GM12801 (cell line): Measurements from ENCODE around the gene CHD6.

Experiments
- TF ChIP-seq, protein P1 (sequence below): IDR thresholded peaks from one replicate; pipeline ENCODE4 v1.5.1; 2011; ENCODE audit warnings: control low read depth; ENCODE audit not compliant: insufficient read length; ENCODE audit errors: extremely low read depth

CHD6 gene

DNA sequence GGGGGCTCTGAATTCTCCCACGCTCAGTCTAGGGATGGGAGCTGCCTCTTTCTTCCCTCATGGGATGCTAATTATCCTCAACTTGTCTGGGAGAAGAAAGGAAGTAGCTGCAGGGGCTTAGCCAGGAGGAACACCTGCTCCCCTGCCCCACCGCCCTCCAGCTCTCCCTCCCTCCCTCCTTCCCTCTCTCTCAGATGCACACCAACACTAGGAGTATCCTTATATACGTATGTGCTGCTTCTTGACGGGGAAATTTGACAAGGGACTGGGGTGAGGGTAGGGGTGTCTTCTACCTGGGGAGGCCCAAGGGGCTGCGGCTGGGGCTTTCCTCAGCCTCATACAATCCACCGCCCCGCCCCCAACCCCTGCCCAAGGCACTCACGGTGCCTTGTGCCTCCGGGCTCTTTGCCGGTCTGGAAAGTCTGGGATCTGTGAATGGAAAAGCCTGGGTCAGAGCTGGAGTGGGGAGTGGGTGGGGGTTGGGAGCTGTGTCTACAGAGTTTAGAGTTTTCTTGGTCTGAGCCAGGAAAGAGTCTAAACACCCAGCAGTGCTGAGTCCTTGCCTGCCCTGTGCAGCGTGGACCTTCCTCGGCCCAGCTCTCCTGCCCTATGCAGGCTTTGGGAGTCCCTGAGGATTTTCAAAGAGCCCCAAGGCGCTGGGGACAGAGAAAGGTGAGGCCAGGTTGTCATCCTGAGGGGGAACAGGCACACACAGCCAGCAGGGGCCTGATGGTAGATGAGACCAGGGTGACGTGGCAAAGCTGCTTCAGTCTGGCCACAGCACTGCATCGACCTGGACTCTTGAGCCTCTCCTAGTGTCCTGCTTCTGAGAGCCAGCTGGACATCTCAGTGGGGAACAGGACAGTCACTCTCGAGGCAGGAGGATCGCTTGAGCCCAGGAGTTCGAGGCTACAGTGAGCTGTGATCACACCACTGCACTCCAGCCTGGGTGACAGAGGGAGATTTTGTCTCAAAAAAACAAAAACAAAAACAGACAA is 222.2 kb downstream of the CHD6 start:
- TF ChIP-seq, protein P1, sequence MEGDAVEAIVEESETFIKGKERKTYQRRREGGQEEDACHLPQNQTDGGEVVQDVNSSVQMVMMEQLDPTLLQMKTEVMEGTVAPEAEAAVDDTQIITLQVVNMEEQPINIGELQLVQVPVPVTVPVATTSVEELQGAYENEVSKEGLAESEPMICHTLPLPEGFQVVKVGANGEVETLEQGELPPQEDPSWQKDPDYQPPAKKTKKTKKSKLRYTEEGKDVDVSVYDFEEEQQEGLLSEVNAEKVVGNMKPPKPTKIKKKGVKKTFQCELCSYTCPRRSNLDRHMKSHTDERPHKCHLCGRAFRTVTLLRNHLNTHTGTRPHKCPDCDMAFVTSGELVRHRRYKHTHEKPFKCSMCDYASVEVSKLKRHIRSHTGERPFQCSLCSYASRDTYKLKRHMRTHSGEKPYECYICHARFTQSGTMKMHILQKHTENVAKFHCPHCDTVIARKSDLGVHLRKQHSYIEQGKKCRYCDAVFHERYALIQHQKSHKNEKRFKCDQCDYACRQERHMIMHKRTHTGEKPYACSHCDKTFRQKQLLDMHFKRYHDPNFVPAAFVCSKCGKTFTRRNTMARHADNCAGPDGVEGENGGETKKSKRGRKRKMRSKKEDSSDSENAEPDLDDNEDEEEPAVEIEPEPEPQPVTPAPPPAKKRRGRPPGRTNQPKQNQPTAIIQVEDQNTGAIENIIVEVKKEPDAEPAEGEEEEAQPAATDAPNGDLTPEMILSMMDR, result no peak

DNA sequence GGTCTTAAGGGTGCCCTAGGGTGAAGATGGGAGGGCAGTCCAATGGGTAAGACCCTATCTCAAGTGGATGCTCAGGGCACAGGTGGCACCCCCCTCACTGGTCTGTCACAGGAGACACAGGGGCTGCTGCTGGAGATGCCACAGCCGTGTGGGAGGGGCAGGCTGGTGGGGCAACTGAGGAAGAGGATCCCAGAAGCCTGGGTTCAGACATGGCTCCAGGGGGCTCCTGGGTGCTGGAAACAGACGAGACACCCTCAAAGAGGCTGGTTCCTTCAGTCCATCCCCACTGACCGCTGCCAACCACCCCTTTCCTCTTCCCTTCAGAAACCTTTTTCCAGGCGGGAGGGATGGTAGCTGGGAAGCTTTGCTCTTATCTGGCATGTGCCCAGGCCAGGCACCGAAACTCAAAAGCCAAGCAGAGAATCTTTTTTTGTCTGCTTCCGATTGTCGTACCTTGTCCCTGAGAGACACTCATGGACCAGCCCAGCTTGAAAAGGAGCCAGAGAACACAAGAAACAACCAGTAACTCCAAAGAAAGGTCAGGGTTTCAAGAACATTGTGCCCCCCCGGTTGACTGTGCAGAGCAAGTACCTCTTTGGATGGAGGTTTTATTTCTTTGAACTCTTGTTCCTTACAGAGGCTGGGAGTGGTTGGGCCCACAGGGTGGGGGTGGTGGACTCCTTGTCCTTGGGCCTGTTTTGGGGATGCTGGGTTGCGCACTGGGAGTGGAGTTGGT is 223.1 kb downstream of the CHD6 start:
- TF ChIP-seq, protein P1, result no peak

- TF ChIP-seq, protein P1, result no peak
These were observed 224.1 kb downstream of the CHD6 start for GRCh38 chr20:41394081-41394480.

GRCh38 chr20:41393705-41394066 is 224.5 kb downstream of the CHD6 start:
- TF ChIP-seq, protein P1, result no peak

- TF ChIP-seq, protein P1, result no peak
These were observed 225.1 kb downstream of the CHD6 start for GRCh38 chr20:41392871-41393704.

GRCh38 chr20:41392295-41392694 is 225.9 kb downstream of the CHD6 start:
- TF ChIP-seq, protein P1, result no peak
